RPMI8226 (cell line): ENCODE data around the gene ASTL.
A peak's percentile ranks its signal among the peaks of the same experiment; 100 is the strongest.

Experiments used
- DNase-seq: peaks from one replicate; pipeline ENCODE4 v3.0.0-alpha.2; 2015

ASTL gene

DNA sequence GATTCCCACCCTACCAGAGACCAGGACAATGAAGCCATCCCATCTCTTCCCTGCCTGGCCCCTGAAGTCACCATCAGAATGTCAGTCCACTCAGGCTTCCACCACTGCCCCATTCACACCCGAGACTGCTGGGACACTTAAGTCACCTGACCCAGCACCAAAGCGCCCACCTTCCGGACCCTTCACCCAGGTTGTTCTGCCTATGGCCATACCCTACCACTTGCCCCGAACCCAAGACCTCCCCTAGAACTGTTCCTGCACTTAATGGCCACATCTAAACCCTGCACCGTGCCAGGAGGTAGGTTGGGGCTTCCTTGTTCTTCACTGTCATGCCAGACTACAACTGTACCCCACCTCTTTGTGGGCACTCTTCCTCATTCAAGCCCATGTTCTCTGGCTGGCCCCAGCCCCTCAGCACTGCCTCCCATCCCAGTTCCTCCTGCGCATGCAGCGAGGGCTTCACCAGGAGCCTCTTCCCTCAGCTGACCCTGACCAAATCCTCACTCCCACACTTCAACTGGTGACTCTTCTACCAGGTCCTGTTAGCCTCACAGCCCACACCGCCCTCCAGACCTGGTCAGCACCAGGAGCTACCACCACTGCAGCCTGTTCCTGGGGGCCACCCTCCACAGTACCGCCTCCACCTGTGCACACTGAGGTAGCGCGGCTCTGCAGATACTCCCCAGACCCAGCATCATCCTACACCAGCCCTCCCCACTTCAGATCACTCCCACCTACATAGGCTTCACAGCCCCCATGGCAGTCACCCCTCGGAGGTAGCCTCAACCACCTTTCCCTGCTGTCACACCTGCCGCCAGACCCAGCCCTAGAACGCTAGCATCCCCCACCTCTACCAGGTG is 13.7 kb downstream of the ASTL start:
- no peak for DNase-seq

DNA sequence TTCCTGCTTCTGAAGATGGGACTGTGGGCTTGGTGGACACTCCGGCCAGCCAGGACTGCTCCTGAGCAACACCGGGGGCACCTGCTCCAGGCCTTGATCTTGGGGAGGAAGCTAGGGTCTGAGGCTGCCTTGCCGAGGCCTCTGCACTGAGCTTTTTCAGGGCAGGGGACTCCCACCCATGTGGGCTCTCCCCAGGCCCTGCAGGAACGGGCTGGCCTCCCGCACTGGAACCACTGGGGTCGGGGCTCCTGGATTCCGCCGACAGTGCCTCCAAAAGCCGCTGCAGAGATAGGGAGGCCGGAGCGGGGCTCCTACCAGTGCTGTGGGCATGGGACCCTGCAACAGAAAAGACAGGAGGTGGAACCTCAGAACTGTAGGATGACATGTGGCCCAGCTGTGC is 14.4 kb downstream of the ASTL start:
- no peak for DNase-seq

DNA sequence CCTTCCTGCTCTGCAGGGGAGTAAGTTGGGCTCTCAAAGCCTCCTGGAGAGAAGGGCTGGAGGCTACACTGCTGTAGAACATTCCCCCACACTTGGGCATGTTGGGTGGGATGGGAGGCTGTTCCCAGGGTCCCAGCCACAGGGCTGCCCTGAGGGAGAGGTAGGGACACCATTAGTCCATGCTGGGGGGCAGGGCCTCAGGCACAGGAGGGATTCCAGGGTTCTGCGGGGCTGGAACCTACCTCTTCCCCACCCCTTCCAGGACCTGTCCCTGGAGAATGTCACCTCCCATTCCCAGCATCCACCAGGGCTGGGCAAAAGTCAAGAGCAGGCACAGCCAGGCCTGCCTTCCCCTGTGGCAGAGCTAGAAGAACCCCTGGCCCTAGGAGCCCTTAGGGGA is 15.0 kb downstream of the ASTL start:
- no peak for DNase-seq

DNA sequence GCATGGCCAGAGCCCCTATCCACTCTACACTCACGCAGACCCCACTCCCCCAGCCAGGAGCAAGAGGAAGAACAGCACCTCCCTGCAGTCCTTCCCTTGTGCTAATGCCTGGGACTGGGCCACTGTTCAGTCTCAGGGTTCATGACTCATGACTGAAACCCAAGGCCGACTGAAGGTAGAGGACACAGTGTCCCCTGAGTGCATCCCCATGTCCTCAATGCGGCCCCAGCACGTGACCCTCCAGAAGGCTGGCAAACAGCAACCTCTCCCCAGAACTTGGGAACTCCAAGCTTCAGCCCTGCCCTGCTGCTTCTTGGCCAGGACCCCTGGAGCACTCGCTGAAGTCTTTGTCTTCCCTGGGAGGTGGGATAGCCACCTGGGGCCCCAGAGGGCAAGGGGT is 15.9 kb downstream of the ASTL start:
- no peak for DNase-seq

DNA sequence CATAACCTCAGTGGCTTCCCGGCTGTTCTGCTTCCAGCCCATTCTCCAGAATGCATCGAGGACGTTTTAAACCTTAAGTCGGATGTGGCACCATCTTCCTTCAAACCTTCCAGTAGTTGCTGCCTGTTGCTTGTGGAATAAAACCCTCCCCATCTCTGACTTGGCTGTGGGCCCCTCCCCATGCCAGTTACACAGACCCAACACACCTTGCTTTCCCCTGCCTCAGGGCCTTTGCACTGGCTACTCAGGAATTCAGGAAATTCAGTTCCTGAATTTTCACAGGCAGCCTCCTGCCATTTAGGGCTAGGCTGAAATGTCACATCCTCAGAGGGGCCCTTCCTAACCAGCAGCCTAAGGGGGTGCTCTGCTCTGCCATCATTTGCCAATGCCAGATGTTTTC is 16.9 kb downstream of the ASTL start:
- DNase-seq = no peak

DNA sequence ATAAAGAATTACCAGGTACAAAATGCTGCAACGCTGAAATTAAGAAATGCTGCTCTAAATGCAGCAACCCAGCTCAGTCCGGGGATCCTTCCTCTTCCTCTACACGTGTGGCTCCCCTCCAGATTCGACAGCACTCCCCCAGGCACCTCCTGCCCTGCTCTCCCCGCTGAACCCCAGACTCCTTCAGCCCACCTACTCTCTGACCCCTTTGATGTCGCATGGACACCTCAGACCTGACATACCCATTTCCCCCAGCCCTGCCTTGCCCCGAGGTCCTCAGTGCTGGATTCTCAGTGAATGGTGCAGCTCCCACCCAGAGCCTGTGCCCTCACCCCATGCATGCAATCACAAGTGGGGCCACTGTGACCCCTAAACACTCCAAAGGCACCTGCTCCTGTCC is 17.3 kb downstream of the ASTL start:
- no peak for DNase-seq

DNA sequence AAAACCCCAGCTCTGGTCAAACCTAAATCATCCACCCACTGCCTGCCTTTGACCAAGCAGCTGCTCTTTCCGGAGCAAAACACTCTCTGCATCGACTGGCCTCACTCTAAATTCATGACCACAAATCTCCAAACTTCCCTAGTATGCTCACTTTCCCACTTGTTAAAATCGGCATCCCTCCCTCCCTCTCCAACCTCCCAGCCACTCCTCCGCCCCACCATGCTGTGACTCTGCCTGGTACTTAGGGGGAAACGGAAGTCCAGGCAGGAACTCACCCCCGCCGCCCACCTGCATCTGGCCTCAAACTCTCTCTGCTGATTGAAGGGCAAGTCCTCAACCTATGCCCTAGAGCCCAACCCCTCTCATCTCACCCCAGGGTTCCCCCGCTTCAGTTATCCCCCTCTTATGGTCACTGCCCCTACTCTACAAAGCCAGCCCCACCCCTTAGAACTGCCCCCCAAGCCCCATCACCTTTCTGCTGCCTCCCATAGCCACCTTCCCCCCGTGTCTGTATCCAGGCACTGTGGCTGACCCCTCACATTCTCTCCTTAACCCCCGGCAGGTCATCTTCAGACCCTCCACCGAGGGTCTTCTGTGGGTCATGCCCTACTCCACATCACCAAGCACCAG is 18.1 kb downstream of the ASTL start:
- DNase-seq = no peak

DNA sequence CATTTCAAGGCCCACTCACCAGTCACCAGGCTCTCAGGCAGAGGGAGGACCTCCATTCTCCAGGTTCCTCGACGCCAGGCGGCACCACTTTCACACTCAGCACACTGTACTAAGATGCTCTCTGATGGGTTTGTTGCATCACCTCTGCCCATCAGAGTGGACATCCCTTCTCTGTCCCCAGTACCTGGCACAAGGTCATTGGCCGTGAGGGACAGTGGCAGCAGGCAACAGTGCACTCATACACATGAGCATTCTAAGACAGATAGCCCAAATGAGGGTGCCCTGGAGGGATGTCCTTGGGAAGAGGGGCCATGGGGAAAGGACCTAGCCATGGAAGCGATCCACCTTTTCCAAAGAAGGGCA is 18.9 kb downstream of the ASTL start:
- DNase-seq = no peak

DNA sequence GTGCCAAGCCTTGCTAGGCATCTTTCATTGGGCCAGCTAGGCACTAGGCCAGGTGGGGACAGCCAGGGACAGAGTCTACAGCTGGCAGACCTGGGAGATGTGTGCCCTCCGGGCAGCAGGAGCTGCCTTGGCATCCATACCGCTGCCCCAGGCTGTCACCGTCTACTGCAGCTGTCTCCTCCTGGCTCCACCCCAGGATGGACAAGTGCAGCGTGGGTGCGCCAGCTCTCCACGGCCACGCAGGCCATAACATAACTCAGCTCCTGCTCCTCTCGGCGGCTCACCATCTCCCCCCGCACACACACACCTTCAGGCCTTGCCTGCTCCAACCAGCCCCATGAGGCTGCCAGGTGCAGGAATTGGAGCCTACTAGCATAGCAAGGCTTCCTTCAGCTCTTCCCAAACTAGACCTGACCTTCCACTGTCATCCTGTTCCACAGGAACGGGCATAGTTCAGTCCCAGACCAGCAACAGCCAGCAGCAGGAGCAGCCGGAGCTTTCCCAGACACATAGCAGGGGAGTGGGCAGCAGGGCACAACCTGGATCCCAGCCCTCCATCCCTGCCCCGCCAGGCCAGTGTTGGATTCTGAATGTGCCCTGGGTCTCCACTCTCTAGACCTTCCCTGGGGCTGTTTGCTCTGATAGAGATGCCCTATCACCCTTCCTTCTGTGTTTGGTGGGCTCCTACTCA is 19.5 kb downstream of the ASTL start:
- DNase-seq = no peak

DNA sequence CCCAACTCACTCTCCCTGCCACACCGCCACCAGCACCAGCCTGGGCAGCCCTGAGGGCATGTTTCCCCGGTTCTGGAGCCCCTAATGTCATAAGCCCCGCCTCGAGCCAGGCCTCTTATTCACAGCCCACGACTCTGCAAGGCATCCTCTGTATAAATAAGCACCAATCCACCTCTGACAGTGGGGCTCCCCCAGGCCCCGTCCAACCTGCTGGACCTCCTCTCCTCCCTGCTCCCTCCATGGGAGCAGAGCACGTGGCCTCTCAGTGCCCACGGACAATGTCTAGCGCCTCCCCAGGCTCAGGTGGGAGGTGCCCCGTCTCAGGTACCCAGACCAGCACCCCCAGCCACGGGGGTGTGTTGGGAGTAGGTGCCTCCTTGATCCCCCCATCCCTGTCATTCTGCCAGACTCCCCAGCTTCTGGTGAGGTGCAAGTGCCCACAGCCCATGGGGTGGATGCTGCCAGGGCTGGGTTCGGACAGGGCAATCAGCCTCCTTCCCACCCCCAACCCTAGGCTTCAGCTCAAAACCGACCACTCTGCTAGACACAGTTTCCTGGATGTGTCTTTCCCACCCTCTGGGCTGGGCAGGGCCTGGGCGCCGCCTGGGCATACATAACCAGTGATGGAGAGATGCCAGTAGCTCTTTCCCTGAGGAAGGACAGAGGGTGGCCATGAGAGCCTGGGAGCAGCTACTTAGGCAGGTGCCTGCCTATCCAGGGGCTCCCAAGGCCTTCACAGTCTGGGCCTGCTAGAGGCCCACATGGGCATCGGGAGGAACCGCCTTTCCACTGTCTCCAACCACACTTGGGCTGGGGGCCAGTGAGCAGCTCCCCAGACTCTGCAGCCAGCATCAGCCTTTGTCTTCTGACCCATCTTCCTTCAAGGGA is 20.4 kb downstream of the ASTL start:
- DNase-seq = peak; percentile 59

DNA sequence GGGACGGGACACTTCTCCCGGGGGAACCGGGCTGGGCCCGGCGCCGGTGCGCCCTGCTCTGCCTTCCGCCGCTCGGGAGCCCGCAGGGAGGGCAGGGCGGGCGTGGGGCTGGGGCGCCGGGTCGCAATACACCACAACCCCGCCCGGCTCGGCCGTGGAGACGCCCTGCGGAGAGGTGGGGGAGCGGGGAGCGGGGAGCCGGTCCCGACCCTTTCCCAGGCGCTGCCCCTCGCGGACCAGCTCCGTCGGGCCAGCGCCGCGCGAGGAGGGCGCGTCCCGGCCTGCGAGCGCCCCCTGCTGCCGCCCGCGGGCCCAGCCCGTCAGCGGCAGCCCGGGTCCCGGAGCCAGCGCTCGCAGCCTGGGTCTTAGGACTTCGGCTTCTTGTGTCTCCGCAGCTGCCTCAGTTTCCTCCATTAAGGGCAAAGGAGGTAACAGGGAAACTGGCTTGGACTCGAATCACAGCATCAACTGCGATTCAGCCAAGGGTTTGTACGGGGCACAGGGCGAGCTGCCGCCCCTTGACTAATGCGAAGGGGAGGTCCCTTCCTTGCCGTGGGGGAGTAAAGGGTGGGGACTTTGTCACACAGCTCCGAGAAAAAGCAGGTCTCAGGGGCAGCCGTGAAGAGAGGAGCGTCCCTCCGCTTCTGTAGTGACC is 21.3 kb downstream of the ASTL start:
- peak; percentile 78 for DNase-seq

DNA sequence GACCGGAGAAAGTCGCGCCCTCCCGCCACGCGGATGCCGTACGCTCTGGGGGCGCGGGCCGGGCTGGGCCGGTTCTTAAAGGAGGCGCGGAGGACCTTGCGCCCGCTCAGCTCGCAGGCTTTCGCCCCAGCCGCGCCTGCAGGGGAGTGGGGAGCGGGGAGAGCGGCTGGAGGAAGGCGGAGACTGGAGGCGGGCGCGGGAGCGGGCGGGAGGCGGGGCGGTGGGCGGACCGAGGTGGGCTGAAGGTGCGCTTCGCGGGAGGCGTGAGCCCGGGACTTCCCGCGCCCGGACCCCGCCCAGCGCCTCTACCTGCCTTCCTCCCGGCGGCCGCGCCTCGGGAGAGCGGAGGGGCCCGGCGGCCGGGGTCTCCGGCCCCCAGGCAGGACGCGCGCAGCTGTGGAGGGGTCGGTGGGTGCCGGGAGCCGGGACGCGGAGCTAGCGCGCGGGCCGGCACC is 21.9 kb downstream of the ASTL start, which contains the start of gene ADRA2B:
ADRA2B (minus strand) TSS at position 148 of the 455 bp plus-strand sequence. CDS start 422 bp downstream, outside the sequence.
- DNase-seq = peak; percentile 90

DNA sequence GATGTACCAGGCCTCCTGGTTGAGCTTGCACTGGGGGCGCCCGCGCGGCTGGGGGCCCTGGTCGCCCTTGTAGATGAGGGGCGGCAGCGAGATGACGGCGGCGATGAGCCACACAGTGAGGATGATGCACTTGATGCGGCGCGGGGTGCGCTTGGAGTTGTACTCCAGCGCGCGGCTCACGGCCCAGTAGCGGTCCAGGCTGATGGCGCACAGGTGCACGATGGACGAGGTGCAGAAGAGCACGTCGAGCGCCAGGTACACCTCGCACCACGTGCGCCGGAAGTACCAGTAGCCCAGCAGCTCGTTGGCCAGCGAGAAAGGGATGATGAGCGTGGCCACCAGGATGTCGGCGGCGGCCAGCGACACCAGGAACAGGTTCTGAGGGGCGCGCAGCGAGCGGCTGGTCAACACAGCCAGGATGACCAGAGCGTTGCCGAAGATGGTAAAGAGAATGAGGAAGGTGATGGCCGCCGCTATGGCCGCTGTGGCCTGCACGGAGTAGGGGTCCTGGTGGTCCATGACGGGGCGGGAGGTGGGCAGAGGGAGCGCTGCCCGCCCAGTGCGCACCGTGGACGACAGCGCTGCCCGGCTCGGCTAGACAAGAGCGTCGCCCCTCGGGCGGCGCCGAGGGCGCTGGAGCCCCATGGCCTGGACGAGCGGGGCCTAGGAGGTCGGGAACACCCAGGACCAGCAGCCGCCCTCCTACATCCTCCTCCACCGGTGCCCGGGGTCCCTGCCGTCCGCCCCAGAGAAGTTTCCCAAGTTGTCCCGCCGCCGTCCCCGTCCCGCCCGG is 22.5 kb downstream of the ASTL start:
- no peak for DNase-seq

DNA sequence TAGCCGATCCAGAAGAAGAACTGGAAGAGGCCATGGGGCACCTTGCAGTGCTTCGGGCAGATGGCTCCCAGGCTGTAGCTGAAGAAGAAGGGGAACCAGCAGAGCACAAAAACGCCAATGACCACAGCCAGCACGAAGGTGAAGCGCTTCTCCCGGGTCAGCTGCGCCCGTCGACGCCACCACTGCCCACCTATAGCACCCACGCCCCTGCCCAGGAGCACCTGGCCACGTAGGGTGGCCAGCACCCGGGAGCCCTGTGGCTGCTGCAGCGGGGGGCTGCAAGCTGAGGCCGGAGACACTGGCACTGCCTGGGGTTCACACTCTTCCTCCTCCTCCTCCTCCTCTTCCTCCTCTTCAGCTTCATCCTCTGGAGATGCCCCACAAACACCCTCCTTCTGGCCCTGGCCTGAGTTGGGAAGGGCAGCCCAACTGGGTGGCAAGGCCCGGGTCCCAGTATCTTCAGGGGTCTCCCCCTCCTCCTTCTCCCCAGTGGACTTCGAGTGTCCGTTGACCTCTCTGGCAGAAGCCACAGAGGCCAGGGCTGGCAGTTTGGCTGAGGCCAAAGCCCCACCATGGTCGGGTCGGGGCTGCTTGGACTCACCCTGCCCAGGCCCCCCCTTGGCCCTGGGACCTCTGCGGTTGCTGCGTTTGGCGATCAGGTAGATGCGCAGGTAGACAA is 23.3 kb downstream of the ASTL start:
- no peak for DNase-seq

DNA sequence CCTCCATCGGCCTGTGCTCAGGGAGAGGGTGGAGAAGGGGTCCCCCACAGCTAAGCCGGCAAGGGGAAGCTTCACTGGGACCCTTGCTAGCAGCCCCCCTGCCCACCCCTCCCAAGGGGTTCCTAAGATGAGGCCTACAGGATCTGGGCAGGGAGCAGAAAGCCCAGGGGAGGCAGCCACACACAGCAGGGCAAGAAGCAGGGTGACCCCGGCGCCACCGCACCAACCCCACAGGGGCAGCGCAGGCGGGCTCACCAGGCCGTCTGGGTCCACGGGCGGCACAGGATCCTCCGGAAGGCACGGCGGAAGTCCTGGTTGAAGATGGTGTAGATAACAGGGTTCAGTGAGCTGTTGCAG is 23.8 kb downstream of the ASTL start:
- DNase-seq = no peak

DNA sequence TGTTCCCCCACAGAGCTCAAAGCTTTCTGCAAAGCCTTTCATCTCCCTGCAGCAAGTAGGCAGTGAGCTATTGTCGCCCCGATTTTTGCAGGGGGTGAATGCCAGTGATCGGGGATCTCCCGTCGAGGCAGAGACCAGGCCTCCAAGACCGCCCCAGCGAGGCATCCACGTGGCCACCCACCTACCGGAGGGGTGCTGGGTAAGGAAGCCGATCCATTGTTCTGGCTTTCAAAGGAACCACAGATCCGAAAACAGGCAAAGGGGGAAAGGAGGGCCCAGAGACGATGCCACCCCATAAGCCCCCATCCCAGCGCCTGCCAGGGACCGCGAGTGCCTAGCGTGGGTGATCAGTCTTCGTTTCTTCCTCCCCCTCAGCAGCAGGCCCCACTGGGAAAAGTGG is 24.4 kb downstream of the ASTL start:
- no peak for DNase-seq

DNA sequence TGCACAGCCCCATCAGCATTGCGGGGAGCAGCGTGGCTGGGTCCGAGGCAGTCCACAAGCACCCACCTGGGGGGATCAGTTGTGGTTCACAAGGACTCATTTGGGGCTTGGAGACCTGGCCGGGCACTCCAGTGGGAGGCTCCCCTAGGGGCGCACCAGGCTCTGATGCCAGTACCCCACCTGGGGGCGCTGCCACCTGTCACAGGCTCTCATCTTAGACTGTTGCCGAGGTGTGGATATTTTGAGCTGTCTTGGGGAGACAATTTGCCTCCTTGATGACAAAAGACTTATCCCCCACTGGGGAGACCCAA is 25.0 kb downstream of the ASTL start:
- DNase-seq = peak; percentile 32

DNA sequence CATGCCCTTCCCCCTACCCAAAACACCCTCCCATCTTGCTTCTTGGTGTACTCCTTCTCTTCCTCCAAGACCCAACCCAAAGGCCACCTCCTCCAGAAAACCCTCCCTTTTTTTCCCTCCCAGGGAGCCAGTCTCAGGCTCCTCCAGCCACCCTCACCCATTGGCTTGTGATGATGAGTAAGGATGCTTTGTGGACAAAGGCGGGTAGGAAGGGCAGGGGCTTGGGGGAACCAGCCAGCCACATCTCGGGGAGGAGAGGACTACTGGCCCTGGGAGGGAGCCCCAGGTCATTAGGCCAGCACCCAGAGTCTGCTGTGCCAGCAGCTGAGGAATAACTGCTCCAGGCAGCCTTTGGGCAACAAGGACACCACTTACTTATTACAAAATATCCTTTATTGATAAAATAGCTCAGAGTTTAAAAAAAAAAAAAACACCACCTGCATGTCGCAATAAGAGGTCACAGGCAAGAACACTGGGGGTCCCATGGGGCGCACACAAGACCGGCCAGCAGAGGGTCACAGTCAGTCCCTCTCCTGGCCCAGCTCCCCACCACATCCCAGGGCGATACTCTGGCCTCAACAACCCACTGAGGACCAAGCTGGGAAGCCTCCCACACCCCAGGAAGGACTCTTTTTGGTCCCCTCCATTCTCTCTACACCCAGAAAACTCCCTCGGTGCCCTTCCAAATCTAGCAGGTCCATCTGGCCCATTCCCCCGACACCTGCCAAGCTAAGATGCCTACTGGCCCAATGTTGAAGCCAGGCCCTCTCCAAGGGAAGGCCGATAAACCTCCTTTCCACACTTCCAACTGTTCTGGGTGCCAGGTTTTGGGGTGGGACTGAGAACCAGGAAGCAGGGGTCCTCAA is 25.6 kb downstream of the ASTL start:
- DNase-seq = no peak

DNA sequence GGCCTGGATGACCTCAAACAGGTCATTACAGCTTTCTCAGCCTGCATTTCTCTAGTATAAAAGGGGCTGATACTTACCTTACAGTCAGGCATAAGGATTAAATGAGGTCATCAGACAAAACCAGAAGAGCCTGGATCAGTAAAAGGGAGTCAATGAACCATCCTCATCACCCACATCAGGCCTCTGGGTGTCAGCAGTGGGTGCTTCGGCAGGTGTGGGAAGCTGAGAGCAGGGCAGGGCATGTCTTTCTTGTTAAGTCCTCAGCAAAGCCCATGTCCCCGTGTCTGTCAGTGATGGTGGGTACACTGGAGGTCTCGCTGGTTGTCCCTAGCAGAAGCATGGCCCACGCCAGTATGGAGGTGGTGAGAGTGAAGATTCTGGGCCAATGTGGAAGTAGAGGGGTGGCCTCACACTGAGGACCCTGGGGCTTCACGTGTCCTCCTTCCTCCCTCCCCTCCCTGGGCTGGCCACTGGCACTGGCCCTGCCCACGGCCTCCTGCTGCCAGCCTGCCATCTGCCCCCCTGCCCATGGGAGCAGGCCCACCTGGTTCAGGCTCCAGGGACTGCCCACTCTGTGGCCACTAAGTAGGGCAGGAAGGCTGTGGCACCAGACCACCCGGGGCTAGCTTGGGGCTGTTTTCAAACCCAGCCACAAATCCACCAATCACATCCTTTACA is 26.3 kb downstream of the ASTL start:
- no peak for DNase-seq

DNA sequence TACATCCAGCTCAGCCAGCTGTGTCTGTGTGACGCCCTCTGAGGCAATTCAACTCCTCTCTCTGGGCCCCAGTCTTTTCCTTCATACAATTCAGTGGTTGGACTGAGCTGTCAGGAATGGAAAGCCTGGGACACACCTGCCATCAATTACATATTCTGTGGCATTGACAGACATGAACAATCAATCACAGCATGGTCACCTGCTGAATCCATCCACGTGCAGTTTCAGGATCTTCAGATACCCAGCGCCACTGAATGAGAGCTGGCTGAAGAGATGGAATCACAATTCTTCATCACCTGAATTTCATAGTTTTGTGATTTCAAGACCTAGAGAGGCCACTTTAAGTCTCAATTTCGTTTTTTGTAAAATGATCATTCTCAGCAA is 27.1 kb downstream of the ASTL start:
- no peak for DNase-seq
